GM12891 (cell line): ENCODE data around the gene FLT1.

ENCODE experiments used
- POLR2A ChIP-seq: IDR thresholded peaks from 2 replicates; pipeline ENCODE4 v1.6.1; 2011; ENCODE audit warnings: low read depth, low read length, control low read depth
- POU2F2 ChIP-seq: IDR thresholded peaks from 2 replicates; pipeline ENCODE4 v1.6.1; 2011; ENCODE audit warnings: low read depth, mild to moderate bottlenecking, control low read depth, low read length, moderate library complexity
- SPI1 ChIP-seq: IDR thresholded peaks from 2 replicates; pipeline ENCODE4 v1.6.1; 2011; ENCODE audit warnings: low read depth, low read length, control low read depth

GRCh38 chr13:28356561-28357021 is 138.3 kb downstream of the FLT1 start:
- TF ChIP-seq POLR2A (no peak), POU2F2 (no peak), SPI1 (no peak)
